ENCODE results near the gene UBTD1. TPM values are rescaled to one million over a fixed set of nuclear protein-coding genes. Genes with fewer than 3 reads are reported as not detected.

UBTD1 gene
- total RNA-seq, 3 donors from 2014 or later, result 0.49 to 7.3 (median 3.4) TPM

DNA sequence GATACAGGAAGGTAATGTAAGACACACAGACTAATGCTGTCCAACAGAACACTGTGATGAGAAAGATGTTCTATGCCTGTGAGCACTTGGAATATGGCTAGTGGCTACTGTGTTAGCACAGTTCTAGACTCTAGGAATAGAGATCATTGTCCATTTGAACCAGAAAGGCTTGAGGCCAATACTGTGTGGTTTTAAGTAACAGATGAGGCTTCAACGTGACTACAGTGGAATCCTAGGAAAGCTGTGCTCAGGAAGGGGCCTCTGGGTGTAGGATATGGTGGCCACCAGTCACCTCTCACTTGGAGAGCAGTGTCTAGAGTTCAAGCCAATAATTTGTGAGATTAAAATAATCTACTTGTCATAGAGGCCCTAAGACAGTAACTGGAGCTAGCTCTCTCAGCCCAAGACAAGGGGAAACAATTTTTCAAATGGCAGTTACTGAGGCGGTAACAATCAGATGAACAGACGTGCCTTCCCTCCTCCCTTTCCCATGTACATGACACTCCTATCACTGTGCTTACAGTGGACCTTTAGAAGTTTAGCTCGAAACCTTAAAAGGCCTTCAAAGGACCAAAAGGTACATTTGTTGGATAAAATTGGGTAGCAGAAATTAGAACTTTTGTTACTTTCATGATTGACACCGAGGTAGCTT is 42.6 kb upstream of the UBTD1 start:
- TF ChIP-seq, protein P1, sequence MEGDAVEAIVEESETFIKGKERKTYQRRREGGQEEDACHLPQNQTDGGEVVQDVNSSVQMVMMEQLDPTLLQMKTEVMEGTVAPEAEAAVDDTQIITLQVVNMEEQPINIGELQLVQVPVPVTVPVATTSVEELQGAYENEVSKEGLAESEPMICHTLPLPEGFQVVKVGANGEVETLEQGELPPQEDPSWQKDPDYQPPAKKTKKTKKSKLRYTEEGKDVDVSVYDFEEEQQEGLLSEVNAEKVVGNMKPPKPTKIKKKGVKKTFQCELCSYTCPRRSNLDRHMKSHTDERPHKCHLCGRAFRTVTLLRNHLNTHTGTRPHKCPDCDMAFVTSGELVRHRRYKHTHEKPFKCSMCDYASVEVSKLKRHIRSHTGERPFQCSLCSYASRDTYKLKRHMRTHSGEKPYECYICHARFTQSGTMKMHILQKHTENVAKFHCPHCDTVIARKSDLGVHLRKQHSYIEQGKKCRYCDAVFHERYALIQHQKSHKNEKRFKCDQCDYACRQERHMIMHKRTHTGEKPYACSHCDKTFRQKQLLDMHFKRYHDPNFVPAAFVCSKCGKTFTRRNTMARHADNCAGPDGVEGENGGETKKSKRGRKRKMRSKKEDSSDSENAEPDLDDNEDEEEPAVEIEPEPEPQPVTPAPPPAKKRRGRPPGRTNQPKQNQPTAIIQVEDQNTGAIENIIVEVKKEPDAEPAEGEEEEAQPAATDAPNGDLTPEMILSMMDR (IDR thresholded peaks at IDR 0.05), result no peak
- ATAC-seq (no peak), DNase-seq (no peak)
- no peaks in the 10 kb centered on the region for H3K9me3 ChIP-seq
- peaks cover 5% of the 10 kb centered on the region for H3K36me3 ChIP-seq (ENCODE audit: low read depth)
- no peaks in the 10 kb centered on the region for H3K4me1 ChIP-seq (ENCODE audit: low read depth)
- intact Hi-C loops (cut with DNase I, micrococcal nuclease), result no loop called here
- H3K4me3 ChIP-seq, result no peak overlapping the region

DNA sequence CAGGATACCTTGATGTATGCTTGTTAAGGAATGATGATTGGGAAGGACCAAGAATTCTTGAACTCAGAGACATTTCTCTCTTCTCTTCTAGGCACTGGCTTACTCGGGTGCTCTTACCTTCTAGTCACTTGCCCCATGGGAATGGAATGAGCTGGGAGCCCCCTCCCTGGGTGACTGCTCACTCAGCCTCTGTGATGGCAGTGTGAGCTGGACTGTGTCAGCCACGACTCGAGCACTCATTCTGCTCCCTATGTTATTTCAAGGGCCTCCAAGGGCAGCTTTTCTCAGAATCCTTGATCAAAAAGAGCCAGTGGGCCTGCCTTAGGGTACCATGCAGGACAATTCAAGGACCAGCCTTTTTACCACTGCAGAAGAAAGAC is 42.0 kb upstream of the UBTD1 start:
- no peak overlapping the region for H3K4me3 ChIP-seq
- H3K4me1 ChIP-seq (ENCODE audit: low read depth), result no peaks in the 10 kb centered on the region
- TF ChIP-seq, protein P1 (IDR thresholded peaks at IDR 0.05), result no peak
- ATAC-seq (no peak), DNase-seq (no peak)
- intact Hi-C loops (cut with DNase I, micrococcal nuclease), result no loop called here
- no peaks in the 10 kb centered on the region for H3K9me3 ChIP-seq
- peaks cover 5% of the 10 kb centered on the region for H3K36me3 ChIP-seq (ENCODE audit: low read depth)

DNA sequence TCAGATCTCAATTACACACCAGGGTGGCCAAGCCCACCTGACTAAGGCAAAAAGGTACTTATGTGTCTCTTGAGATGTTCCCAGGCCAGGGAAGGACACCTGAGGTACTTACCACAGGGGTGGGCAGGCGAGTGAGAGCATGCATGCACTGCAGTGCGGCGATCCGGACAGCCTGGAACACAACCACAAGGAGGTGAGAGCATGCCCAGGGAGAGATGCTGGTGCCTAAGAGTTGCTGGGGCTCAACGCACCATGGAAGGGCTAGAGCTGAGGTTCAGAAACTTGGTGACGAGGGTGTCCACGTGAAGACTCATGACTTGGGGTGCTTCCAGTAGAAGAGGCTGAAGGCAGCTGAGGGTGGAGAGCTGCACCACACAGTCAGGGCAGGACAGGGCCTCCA is 39.6 kb upstream of the UBTD1 start:
- TF ChIP-seq, protein P1 (IDR thresholded peaks at IDR 0.05), result no peak
- intact Hi-C loops (cut with DNase I, micrococcal nuclease), result no loop called here
- Histone ChIP-seq H3K4me3 (no peak overlapping the region), H3K9me3 (no peaks in the 10 kb centered on the region), H3K36me3 (ENCODE audit: low read depth) (peaks cover 5% of the 10 kb centered on the region), H3K4me1 (ENCODE audit: low read depth) (no peaks in the 10 kb centered on the region)
- no peak for DNase-seq
- no peak for ATAC-seq

DNA sequence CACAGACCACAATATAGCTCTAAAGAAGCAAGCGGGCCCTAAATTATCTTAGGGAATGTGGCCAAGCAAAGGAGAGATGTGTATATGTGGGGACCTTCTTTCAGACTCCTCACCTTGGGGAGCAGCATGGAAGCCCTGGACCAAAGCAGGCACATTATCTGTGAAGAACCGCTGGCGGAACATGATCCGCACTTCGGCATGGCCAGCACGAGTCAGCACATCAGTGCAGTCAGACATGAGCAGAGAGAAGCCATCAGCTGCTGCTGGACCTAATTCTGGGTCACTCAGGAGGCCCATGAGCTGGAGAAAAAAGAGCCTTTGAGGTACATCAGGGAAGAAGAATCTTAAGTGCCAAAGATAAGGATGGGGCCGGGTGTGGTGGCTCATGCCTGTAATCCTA is 38.8 kb upstream of the UBTD1 start:
- ATAC-seq, result no peak
- intact Hi-C loops (cut with DNase I, micrococcal nuclease), result loop anchor here (10.0 kb wide), 1 partner anchor 95 kb away; no protein-coding TSS in a partner anchor

DNA sequence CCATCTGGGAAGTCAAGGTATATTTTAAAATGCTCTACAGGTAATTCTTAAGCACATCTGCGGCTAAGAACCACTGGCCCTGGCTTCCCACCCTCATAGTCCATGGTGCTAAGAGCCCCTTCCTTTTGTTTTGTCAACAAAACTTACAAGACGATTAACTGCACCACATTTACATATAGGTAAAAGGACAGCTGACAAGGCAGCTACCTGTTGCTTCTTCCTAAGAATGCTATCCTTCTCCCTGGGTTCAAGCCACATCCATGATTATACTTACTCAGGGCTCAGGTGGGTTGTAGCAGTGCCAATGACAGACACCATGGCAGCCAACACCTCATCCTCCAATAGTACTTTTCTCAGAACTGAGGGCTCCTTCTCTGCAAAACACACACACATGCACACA is 36.4 kb upstream of the UBTD1 start:
- Histone ChIP-seq H3K9me3 (no peaks in the 10 kb centered on the region), H3K4me1 (ENCODE audit: low read depth) (no peaks in the 10 kb centered on the region), H3K36me3 (ENCODE audit: low read depth) (peaks cover 5% of the 10 kb centered on the region), H3K4me3 (no peak overlapping the region)
- intact Hi-C loops (cut with DNase I, micrococcal nuclease), result loop anchor here (10.0 kb wide), 1 partner anchor 92 kb away; no protein-coding TSS in a partner anchor
- no peak for DNase-seq
- TF ChIP-seq, protein P1 (IDR thresholded peaks at IDR 0.05), result no peak
- ATAC-seq, result no peak

More for the DNA sequence above, 38.8 kb upstream of the UBTD1 start:
- no peak overlapping the region for H3K4me3 ChIP-seq
- TF ChIP-seq, protein P1 (IDR thresholded peaks at IDR 0.05), result no peak
- no peaks in the 10 kb centered on the region for H3K9me3 ChIP-seq
- H3K36me3 ChIP-seq (ENCODE audit: low read depth), result peaks cover 5% of the 10 kb centered on the region
- DNase-seq, result no peak
- H3K4me1 ChIP-seq (ENCODE audit: low read depth), result no peaks in the 10 kb centered on the region
